Measurements from ENCODE around the gene MTIF2. TPM values are rescaled to one million over a fixed set of nuclear protein-coding genes. Genes with fewer than 3 reads are reported as not detected.
A peak's percentile ranks its signal among the peaks of the same experiment; 100 is the strongest.

Gene MTIF2
- total and polyA plus RNA-seq, 9 of the 15 experiments (the other 6 are each of a cell fraction or from before 2014, with no cell fraction given) = 58.7 to 143 (median 105) TPM

- TF ChIP-seq MGA (IDR thresholded peaks at IDR 0.05) = peak; percentile 44; the same call in 1 of the 2 replicates
- peak; percentile 51; the same call in 1 of the 2 replicates for TF ChIP-seq ZBTB9 (CRISPR knock-in tag; IDR thresholded peaks at IDR 0.05)
- TF ChIP-seq TAF7 (tag; IDR thresholded peaks at IDR 0.05) = 0 out of 2 replicates have a peak, but pooled peaks have one; percentile 36
- 0 out of 2 replicates have a peak, but pooled peaks have one; percentile 46 for TF ChIP-seq ZNF311 (CRISPR knock-in tag; IDR thresholded peaks at IDR 0.05)
- TF ChIP-seq CREB3 (tag; conservative IDR thresholded peaks at IDR 0.05; ENCODE audit: low read depth) = peak; percentile 88; the same call in 1 of the 2 replicates
- peak in 1 of 3 experiments; percentile 64; a peak in 1 of 6 replicates for TF ChIP-seq ZBTB11 (CRISPR knock-in tag; IDR thresholded peaks at IDR 0.05)
- TF ChIP-seq HDAC8 (tag; IDR thresholded peaks at IDR 0.05) = peak; percentile 77; the same call in 1 of the 2 replicates
- peak; percentile 72; the same call in 1 of the 2 replicates for TF ChIP-seq DMBX1 (CRISPR knock-in tag; IDR thresholded peaks at IDR 0.05; ENCODE audit: borderline replicate concordance)
Measured at GRCh38 chr2:55279214-55279835, 10.3 kb upstream of the MTIF2 start (continued).
